ENCODE results near the gene DNAI2.

Gene DNAI2

DNA sequence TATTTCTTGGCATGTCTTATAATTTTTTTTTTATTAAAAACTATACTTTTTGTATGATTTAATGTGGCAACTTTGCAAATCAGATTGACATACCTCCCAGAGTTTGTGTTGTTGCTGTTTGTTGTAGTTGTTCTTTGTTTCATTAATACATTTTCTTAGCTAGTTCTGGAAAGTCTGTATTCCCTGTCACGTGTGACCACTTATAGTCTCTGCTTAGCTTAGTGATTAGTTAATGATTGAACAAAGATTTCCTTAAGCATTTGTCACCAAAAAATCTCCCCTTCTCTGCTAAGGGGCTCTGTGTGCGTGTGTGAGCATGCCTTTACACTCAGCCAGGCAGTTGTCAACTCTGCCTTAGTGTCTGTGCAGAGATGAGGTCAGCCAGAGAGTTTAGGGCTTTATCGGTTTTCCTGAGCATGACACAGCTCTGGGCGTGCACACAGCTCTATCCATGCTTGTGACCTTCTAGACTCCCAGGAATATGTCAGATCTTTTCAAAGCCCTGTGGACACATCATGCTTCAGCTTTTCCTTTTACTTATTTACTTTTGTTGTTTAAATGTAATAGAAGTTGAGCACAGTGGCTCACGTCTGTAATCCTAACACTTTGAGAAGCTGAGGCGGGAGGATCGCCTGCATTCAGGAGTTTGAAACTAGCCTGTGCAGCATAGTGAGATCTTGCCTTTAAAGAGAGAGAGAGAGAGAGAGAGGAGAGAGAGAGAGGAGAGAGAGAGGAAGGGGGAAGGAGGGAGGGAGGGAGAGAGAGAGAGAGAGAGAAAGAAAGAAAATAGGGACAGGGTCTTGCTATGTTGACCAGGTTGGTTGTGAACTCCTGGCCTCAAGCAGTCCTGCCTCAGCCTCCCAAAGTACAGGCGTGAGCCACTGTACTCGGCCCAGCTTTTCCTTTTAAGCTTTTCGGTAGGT lies 21.9 kb downstream of the DNAI2 start:
- TF ChIP-seq POLR2AphosphoS5 (IDR thresholded peaks at IDR 0.05; ENCODE audit: low read depth, low read length) (no peak), FOXP2 (optimal IDR thresholded peaks at IDR 0.05; ENCODE audit: borderline replicate concordance, extremely low read depth, extremely low read length, insufficient read depth) (no peak), SIN3A (IDR thresholded peaks at IDR 0.05; ENCODE audit: borderline replicate concordance, insufficient read depth, low read length) (no peak), TAF1 (IDR thresholded peaks at IDR 0.05; ENCODE audit: borderline replicate concordance, insufficient read depth, low read length) (no peak)
- TF ChIP-seq, protein P1, sequence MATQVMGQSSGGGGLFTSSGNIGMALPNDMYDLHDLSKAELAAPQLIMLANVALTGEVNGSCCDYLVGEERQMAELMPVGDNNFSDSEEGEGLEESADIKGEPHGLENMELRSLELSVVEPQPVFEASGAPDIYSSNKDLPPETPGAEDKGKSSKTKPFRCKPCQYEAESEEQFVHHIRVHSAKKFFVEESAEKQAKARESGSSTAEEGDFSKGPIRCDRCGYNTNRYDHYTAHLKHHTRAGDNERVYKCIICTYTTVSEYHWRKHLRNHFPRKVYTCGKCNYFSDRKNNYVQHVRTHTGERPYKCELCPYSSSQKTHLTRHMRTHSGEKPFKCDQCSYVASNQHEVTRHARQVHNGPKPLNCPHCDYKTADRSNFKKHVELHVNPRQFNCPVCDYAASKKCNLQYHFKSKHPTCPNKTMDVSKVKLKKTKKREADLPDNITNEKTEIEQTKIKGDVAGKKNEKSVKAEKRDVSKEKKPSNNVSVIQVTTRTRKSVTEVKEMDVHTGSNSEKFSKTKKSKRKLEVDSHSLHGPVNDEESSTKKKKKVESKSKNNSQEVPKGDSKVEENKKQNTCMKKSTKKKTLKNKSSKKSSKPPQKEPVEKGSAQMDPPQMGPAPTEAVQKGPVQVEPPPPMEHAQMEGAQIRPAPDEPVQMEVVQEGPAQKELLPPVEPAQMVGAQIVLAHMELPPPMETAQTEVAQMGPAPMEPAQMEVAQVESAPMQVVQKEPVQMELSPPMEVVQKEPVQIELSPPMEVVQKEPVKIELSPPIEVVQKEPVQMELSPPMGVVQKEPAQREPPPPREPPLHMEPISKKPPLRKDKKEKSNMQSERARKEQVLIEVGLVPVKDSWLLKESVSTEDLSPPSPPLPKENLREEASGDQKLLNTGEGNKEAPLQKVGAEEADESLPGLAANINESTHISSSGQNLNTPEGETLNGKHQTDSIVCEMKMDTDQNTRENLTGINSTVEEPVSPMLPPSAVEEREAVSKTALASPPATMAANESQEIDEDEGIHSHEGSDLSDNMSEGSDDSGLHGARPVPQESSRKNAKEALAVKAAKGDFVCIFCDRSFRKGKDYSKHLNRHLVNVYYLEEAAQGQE (IDR thresholded peaks at IDR 0.05; ENCODE audit: insufficient read depth in 1 of 2, low read depth in 2 of 2, low read length in 2 of 2), result no peak

DNA sequence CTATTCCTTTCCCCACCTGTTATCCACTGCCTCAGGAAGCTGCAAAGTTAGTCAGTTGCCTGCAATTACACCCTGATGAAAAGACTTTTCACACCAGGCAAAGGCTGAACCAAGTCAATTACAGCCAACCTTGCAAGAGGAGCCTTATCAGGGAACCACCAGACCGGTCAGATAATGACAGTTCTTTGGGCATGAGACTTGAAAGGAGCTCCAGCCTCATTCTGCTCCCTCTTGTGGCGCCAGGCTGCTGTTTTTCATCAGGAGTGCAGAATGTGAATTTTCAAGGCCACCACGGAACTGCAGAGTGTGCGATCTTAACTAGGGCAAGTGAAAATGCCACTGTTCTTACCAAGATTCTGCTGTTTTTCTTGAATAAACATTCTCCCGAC lies 22.5 kb downstream of the DNAI2 start:
- TF ChIP-seq FOXP2 (optimal IDR thresholded peaks at IDR 0.05; ENCODE audit: borderline replicate concordance, extremely low read depth, extremely low read length, insufficient read depth) (no peak), SIN3A (IDR thresholded peaks at IDR 0.05; ENCODE audit: borderline replicate concordance, insufficient read depth, low read length) (no peak), TAF1 (IDR thresholded peaks at IDR 0.05; ENCODE audit: borderline replicate concordance, insufficient read depth, low read length) (no peak), POLR2AphosphoS5 (IDR thresholded peaks at IDR 0.05; ENCODE audit: low read depth, low read length) (no peak)
- TF ChIP-seq, protein P1 (IDR thresholded peaks at IDR 0.05; ENCODE audit: insufficient read depth in 1 of 2, low read depth in 2 of 2, low read length in 2 of 2), result no peak

DNA sequence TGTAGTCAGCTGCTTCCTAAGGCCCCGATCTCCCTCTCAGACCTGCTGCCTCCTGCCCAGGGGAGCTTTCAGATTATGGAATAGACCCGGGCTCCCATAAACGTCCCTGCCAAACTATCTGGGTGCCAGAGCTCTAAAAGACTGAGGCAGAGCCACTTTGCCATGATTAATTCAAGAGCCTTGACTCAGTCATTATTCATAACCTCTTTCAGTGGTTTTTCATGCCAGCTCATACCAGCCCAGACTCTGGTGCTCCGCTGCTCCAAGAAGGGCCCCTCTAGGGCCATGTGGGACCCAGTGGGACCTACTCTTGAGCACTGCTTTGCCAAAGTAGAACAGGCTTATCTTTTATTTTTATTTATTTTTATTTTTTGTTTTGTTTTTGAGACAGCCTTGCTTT lies 23.9 kb downstream of the DNAI2 start:
- TF ChIP-seq, protein P1 (IDR thresholded peaks at IDR 0.05; ENCODE audit: insufficient read depth in 1 of 2, low read depth in 2 of 2, low read length in 2 of 2), result no peak
- TF ChIP-seq TAF1 (IDR thresholded peaks at IDR 0.05; ENCODE audit: borderline replicate concordance, insufficient read depth, low read length) (no peak), SIN3A (IDR thresholded peaks at IDR 0.05; ENCODE audit: borderline replicate concordance, insufficient read depth, low read length) (no peak), FOXP2 (optimal IDR thresholded peaks at IDR 0.05; ENCODE audit: borderline replicate concordance, extremely low read depth, extremely low read length, insufficient read depth) (no peak), POLR2AphosphoS5 (IDR thresholded peaks at IDR 0.05; ENCODE audit: low read depth, low read length) (no peak)

DNA sequence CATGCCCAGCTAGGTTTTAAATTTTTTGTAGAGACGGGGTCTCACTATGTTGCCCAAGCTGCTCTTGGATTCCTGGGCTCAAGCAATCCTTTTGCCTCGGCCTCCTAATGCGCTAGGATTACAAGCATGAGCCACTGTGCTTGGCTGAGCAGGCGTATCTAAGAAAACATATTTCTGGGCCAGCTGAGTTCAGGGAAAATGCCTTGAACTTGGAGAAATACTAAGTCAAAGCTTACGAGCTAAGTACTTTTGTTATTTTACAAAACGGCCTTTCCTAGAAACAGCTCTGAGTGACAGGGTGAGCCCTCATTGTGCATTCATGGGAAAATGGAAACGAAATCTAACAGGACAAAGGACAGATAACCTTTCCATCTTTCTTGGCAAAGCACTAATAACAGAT lies 24.7 kb downstream of the DNAI2 start:
- TF ChIP-seq, protein P1 (IDR thresholded peaks at IDR 0.05; ENCODE audit: insufficient read depth in 1 of 2, low read depth in 2 of 2, low read length in 2 of 2), result no peak
- TF ChIP-seq SIN3A (IDR thresholded peaks at IDR 0.05; ENCODE audit: borderline replicate concordance, insufficient read depth, low read length) (no peak), TAF1 (IDR thresholded peaks at IDR 0.05; ENCODE audit: borderline replicate concordance, insufficient read depth, low read length) (no peak), POLR2AphosphoS5 (IDR thresholded peaks at IDR 0.05; ENCODE audit: low read depth, low read length) (no peak), FOXP2 (optimal IDR thresholded peaks at IDR 0.05; ENCODE audit: borderline replicate concordance, extremely low read depth, extremely low read length, insufficient read depth) (no peak)

Data from PFSK-1 (cell line).